ENCODE data around the gene DNMT3A. TPM values are rescaled to one million over a fixed set of nuclear protein-coding genes. Genes with fewer than 3 reads are reported as not detected.

Gene DNMT3A
- total RNA-seq, 2 donors from 2014 or later: 83.1 to 89.6 TPM

DNA sequence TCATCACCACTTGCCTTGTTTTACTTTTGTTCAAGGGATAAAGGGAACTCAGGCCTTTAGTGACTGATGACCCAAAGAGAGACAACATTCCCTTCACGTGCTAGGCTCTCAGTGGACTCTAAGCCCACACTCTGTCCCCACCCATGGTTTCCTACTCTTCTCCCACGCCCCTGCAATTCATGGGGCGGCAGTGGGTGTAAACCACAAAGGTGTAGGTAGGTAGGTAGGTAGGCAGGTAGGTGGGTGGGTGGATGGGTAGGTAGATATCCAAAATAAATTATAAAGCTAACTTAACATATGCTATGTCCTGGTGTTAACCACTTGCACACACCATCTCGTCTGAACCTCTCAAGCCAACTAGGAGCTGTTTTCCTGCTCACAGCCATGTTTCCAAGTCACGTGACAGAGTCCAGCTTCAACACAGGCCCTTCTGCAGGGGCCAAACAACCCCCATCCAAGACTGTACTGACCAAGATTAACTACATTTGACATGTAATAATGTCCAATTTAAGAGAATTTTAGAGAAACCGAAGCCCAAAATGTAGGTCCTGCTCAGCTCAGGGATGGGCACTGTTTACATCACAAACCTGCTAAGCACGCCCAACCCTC lies 33.7 kb downstream of the DNMT3A start:
- peak overlapping the region in 1 of 2 donors; percentile 22 for H3K27ac Mint-ChIP-seq
- H3K9me3 Mint-ChIP-seq: no peaks in the 10 kb centered on the region
- peaks cover 7 to 37% of the 10 kb centered on the region in 2 donors for H3K36me3 Mint-ChIP-seq
- no peak for DNase-seq (ENCODE audit: low spot score in 2 of 2)
- no peak for ATAC-seq

DNA sequence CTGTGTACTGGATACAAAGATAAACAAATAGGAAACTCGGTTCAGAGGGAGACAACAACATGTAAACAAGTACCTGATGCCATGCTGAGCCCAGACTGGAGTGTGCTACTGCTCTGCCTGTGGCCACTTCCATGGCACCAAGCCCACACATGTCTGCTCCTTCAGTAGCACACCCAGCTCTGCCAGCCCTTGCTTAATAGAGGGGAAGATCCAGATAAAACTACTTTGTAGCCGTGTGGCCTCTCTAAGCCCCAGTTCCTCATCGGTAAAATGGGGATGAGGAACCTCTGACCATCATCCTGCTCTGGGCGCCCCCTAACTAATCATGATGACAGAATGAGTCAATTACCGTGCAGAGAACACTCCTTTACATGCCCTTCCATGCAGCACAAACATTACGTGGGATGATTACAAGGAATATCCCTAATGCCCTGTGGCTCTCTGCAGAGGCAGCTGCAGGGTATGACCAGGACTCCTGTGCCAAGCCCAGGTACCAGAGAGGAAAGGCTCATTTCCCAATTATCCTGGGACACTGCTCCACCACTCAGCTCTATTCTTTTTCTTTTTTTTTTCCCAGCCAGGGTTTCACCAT lies 34.9 kb downstream of the DNMT3A start:
- Mint-ChIP-seq H3K27ac (no peak overlapping the region), H3K36me3 (peaks cover 8 to 34% of the 10 kb centered on the region in 2 donors), H3K9me3 (no peaks in the 10 kb centered on the region)
- ATAC-seq: no peak
- DNase-seq (ENCODE audit: low spot score in 2 of 2): no peak

DNA sequence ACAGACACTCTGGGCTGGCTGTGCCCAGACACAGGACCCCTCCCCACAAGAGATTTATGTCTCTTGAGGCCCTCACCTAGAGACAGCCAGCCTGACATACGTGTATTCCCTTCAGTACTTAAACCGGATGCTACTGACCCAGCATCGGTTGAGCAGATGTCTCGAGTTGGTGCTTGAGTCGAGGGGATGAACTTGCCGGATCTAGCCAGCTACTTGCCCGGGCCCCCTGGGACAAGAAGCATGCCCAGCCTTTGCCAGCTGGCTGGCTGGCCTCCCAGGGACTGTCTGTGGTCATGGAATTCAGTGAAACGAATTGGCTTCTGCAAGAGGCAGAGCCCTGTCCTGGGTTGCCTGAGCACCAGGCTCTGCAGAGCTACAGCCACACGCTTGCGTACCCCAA lies 36.0 kb downstream of the DNMT3A start:
- H3K27ac Mint-ChIP-seq: peak overlapping the region in 1 of 2 donors; percentile 88
- ATAC-seq (no peak), DNase-seq (ENCODE audit: low spot score in 2 of 2) (no peak)
- H3K9me3 Mint-ChIP-seq: no peaks in the 10 kb centered on the region
- peaks cover 5 to 34% of the 10 kb centered on the region in 2 donors for H3K36me3 Mint-ChIP-seq

DNA sequence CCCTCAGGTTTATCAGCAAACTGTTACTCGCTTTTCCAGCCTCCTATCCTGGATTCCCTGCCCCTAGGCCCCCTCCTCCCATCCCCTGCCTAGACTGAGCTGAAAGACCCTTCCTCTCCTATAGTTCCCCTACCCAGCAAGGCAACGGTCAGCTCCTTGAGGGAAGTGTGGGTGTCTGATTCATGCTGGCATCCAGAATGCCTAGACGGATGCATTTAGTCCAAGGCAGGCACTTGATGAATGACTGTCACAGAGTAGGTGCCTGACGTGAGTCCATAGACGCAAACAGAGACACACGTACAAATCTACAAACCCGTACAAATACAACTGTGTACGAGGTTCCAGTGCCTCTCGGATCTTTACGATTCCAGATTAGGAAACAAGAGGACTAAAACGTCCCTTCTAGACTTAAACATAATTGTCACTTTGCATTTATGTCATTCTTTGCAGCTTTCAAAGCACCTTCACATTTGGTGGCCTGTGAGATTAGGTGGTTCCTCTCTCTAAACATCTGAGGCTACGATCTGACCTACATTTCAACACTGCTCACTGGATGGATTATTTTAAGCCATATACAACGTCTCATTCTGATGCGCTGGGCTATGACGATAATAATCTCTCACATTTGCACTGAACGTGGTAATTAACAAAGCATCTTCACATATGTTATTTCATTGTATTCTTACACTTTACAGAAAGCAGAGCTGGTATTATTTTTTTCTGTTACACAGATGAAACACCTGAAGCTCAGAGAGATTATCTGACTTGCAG lies 36.7 kb downstream of the DNMT3A start:
- Mint-ChIP-seq H3K9me3 (no peaks in the 10 kb centered on the region), H3K36me3 (peaks cover 5 to 34% of the 10 kb centered on the region in 2 donors), H3K27ac (peak overlapping the region in 1 of 2 donors; percentile 68)
- DNase-seq (ENCODE audit: low spot score in 2 of 2) (no peak), ATAC-seq (no peak)

DNA sequence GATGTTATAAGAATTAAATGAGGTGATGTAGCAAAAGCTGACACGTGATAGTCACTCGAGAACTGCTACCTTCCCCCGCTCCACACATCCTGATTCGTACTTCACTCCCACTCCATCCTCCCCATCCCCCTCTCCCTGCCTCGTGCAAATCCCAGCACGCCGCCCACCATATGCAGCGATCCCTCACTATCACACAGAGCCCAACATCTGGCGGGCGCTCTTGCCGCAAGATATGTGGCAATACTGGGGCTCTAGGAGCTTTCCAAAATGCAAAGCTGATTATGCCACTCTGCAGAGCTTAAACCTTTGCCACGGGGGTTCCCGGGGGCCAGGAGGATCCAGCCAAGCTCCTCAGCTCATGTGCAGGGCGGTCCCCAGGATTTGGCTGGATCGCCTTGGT lies 37.4 kb downstream of the DNMT3A start:
- Mint-ChIP-seq H3K9me3 (no peaks in the 10 kb centered on the region), H3K27ac (no peak overlapping the region), H3K36me3 (peaks cover 5 to 34% of the 10 kb centered on the region in 2 donors)
- no peak for DNase-seq (ENCODE audit: low spot score in 2 of 2)
- no peak for ATAC-seq

DNA sequence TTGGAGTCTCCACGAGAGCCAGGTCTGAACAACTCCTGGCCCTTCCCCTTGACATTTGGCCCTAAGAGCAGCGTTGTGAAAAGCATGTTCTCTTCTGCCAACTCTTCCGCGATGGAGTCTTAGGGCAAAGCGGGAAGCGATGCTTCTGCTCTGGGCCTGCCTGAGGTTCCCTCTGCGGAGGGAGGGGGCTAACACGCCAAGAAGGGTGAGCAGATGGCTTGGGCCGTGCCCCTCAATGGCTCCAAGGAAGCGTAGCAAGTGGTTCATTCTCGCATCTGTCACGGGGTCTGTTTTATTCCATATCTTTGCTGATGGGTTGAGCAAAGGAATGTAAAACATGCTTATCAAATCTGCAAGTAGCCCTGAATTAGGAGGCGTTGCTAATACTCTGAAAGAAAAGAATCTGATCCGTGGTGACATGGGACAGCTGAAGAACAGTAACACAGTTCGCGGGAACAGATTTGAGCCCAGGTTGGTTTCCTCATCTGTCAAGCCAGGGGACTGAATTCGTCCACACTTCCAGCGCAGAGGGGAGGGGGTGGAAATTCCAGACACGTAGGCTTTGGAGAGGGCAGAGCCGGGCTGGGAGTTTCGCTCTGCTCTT lies 38.0 kb downstream of the DNMT3A start:
- H3K36me3 Mint-ChIP-seq: peaks cover 5 to 33% of the 10 kb centered on the region in 2 donors
- DNase-seq (ENCODE audit: low spot score in 2 of 2): no peak
- H3K27ac Mint-ChIP-seq: no peak overlapping the region
- ATAC-seq: no peak
- H3K9me3 Mint-ChIP-seq: no peaks in the 10 kb centered on the region

DNA sequence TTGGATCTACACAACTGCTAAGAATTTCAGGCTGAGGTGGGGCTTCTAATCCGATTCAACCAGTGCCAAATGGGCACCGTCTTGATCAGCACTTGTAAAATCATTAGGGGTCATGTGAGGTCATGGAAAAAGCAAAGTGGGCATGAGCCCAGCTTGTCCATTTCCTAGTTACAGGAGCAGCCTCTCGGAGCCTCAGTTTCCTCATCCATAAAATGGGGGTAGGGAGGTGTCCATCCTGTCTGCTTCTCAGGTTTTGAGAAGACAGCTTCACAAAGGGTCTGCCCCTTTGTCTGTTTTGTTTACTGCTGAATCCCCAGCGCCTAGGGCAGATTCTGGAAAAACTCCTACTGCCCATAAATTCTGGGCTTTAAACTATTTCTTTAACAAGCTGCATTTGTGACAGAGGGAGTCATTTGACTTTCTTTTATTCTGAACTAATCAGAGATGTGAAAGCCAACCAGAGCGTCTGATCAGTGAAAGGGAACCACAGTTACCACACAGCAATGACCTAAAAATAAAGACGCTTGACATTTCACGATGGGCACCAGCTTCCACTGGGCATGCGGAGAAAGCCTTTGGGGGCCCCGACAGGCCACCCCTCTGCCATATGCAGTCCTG lies 38.9 kb downstream of the DNMT3A start:
- H3K27ac Mint-ChIP-seq: no peak overlapping the region
- H3K9me3 Mint-ChIP-seq: no peaks in the 10 kb centered on the region
- ATAC-seq (no peak), DNase-seq (ENCODE audit: low spot score in 2 of 2) (no peak)
- H3K36me3 Mint-ChIP-seq: peaks cover 5 to 24% of the 10 kb centered on the region in 2 donors

DNA sequence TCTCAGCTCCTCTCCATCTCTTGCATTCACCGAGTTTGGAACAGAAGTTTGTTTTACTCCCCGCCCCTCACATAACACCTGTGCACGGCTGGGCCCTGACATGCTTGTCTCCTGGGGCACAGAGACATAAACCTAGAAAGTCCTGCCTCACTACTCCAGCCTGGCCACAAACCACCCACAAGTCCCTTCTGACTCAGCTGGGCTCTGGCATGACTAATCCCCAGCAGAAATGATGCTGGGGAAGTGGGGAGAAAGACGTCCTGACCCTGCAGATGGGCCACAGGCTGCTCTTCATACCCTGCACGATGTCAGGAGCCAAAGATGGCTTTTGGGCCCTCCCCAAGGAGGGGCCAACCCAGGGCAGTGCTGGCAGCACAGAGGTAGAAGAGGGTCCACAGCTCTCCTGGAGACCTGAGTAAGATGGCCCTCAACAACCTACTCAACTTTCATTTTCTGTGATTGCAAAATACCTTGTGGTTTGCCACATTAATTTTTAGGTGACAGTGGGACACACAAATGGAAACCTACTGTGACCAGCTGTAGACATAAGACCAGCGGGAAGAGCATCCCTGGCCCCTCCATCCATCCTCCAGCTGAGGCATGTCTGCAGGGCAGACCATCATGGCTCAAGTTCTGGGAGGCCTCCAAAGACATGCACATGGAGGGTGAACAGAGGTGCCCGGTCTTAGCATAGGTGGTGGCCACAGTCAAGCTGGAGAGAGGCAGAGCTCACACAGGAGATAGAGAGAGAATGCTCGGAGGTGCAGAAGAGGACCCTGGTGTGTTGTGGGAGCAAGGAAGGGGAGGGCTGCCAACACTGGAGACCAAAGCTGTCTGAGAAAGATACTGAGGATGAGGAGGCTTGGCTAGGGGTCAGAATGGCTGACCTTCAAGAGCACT lies 40.0 kb downstream of the DNMT3A start:
- no peaks in the 10 kb centered on the region for H3K9me3 Mint-ChIP-seq

DNA sequence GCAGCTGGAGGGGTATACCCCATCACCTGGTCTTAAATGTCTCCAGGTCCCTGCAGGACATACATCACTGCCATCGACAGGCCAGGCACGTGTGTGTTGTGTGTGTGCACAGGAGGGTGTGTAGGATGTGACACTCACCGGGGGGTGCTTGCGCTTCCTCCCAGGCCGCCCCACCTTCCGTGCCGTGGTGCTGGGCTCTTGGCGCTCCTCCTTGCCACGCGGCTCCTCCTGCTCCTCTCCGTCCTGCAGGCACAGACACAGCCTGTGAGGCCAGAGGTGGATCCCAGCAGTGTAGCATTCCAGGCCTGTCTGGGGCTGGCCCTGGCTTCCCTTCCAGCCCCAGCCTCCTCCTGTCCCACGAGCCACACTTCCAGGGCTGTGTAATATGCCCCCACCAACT lies 41.7 kb downstream of the DNMT3A start:
- Mint-ChIP-seq H3K36me3 (peaks cover 5% of the 10 kb centered on the region in 2 donors), H3K27ac (peak overlapping the region in 1 of 2 donors; percentile 60), H3K9me3 (no peaks in the 10 kb centered on the region)
- ATAC-seq: no peak
- DNase-seq (ENCODE audit: low spot score in 2 of 2): no peak

More for the DNA sequence above, 40.0 kb downstream of the DNMT3A start:
- H3K27ac Mint-ChIP-seq: peak overlapping the region; percentile 19 to 60
- peak; percentile 96 to 97 for ATAC-seq
- peaks cover 5 to 12% of the 10 kb centered on the region in 2 donors for H3K36me3 Mint-ChIP-seq
- DNase-seq (ENCODE audit: low spot score in 2 of 2): peak; percentile 73 to 90

DNA sequence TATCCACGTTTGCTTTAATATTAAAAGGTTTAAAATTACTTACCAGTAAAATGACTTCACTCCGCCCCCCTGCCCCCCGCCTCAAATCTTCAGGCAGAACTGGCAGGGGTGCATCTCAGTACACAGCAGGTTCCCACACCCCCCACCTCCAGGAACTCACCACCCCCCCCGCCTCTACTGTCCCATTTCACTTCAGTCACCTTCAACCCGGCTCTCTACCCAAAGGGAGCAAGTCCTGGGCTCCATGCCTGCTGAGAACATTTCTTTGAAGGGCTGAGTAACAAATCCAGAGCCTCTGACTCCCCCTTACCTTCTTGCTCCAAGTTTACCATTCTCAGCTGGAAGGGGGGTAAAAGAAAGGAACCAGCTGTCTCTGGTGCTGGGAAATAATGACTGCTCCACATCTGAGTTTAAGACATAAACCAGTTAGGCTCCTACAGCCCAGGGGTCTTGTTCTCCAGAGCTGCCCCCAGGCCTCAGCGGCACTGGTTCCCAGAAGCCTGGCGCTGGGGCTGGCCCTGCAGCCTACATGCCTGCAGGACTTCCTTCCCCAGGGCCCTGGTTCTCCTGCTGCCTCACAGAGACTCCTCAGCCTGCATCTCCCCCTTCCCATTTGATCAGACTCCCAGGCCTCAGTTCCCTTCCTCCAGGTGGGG lies 42.8 kb downstream of the DNMT3A start:
- peaks cover 4 to 5% of the 10 kb centered on the region in 2 donors for H3K36me3 Mint-ChIP-seq
- DNase-seq (ENCODE audit: low spot score in 2 of 2) (no peak), ATAC-seq (no peak)
- no peaks in the 10 kb centered on the region for H3K9me3 Mint-ChIP-seq
- H3K27ac Mint-ChIP-seq: no peak overlapping the region

DNA sequence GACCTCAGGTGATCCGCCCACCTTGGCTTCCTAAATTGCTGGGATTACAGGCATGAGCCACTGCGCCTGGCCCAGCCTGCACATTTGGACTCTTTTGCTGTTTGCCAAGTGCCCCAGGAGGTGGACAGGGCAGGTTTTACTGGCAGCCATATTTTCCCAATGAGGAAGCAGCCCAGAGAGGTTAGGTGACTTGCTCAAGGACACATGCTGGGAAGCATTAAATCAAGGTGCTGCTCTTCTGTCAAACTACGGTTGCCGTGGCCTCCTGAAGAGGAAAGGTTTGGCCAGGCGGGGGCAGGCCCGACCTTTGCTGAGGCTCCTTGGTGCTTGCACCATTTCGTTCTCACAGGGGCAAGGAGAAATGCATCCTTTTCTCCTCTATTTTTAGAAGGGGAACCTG lies 44.0 kb downstream of the DNMT3A start:
- H3K9me3 Mint-ChIP-seq: no peaks in the 10 kb centered on the region
- DNase-seq (ENCODE audit: low spot score in 2 of 2): no peak
- peak overlapping the region in 1 of 2 donors; percentile 29 for H3K27ac Mint-ChIP-seq
- H3K36me3 Mint-ChIP-seq: peaks cover 5 to 6% of the 10 kb centered on the region in 2 donors
- no peak for ATAC-seq

DNA sequence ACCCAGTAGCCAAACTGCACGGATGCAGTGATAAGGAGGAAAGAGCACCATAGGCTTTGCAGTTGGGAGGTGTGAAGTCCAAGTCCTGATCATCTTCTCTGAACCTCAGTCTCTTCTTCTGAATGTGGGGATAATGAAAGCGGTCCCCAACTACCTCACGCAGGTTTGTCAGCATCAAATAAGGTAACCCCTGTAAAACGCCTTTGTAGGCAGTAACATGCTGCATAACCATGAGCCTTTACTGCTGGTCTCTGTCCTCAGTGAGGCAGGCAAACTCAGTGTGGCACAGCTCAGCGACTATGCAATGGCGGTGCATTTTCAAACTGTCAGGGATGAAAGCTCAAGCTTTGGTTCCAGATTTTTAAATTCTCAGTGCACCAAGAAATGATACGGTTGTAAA lies 46.1 kb downstream of the DNMT3A start:
- H3K9me3 Mint-ChIP-seq: no peaks in the 10 kb centered on the region
- peak; percentile 2 to 7 for ATAC-seq
- DNase-seq (ENCODE audit: low spot score in 2 of 2): no peak

DNA sequence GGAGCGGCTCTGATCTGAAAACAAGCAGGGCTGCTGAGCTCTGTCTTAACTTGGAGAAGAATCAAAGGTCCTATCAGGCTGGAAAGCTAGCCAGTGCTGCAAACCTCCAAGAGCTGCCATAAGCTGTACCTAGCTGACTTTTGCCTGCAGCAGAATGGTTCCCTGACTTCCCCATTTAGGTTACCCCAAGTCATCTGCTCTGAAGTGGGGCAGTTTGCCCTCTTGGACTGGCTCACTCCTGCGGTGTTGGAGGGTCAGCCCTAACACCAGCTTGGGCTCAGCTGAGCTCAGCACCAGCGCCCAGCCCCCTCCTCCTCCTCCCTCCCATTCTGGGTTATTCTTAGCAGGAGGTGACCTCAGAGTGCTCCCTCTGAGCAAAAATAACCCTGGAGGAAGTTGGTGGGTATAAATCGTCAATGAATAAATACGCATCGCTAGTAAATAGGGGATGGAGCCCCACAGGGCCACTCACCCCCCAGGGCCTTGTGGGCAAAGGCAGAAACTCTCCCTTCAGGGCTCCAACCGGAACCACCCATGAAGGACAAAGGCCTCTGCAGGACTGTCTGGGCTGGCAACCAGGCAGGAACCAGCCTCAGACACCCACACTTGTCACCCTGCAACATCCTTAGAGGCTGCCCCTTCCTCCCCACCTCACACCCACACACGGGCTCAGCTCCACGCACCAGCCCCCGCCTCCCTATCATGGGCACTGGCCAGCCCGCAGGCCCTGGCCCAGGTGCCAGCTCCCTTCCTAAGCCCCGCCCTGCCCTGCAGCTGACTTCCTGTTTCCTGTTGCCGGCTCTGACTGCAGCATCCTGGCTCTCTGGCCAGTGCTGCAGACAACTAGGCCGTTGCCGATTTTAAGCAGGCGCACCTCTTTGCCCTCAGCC lies 46.9 kb downstream of the DNMT3A start:
- peaks cover 0 to 11% of the 10 kb centered on the region in 2 donors for H3K36me3 Mint-ChIP-seq
- ATAC-seq (peak; percentile 92 to 97), DNase-seq (ENCODE audit: low spot score in 2 of 2) (peak; percentile 69 to 82)
- H3K9me3 Mint-ChIP-seq: no peaks in the 10 kb centered on the region
- peak overlapping the region; percentile 58 to 85 for H3K27ac Mint-ChIP-seq

More for the DNA sequence above, 46.1 kb downstream of the DNMT3A start:
- peaks cover 0 to 11% of the 10 kb centered on the region in 2 donors for H3K36me3 Mint-ChIP-seq
- H3K27ac Mint-ChIP-seq: peak overlapping the region; percentile 58 to 85

DNA sequence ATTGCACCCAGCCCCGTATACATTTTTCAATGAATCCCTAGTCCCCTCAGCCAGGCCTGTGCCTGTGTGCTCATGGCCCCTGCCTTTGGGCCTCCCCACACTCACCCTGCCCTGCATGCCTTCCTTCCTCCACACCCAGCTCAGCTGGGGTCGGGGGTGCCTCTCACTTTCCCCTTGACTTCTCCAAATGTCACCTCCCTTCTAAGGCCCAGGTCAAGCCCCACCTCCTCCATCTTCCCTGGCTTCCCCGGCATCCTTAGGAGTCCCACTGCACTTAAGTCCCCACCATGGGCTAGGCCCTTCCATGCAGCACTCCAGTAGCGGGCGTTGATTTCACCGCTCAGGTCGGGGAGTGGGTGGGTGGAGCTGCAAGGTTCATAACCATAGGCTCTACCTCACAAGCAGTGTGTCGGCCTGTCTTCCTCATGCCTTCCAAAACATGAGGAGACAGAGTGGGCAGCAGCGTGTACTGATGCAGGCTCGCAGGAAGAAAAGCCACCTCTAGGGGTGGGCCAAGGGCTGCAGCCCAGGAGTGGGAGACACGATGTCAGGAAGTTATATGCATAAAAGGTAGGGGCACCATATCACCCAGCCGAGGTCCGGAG lies 47.7 kb downstream of the DNMT3A start:
- Mint-ChIP-seq H3K36me3 (peaks cover 0 to 11% of the 10 kb centered on the region in 2 donors), H3K27ac (peak overlapping the region; percentile 85 to 87), H3K9me3 (no peaks in the 10 kb centered on the region)
- ATAC-seq: peak in 1 of 2 donors; percentile 14
- no peak for DNase-seq (ENCODE audit: low spot score in 2 of 2)

Data from activated naive CD4-positive, alpha-beta T cell treated with anti-CD3 and anti-CD28 coated beads, Interleukin-2, amount 50 U/mL, for 72 hours (primary cell).